GM12864 (cell line): ENCODE measurements around the gene NUP98.
"Not testable (repeated sequence)": the region's sequence is repeated elsewhere in the genome, so short reads cannot be mapped to it uniquely, and the experiment has no call there.

Experiments
- DNase-seq: peaks from one replicate; pipeline ENCODE4 v3.0.0-alpha.2; 2011; ENCODE audit warnings: low read depth
- H3K4me3 ChIP-seq: 2 replicates; pipeline ENCODE4 v1.5.1; 2011; ENCODE audit warnings: mild to moderate bottlenecking, low read depth, low read length, control low read depth
- CTCF ChIP-seq: IDR thresholded peaks from 2 replicates; pipeline ENCODE4 v1.5.1; 2011; ENCODE audit warnings: low read depth, mild to moderate bottlenecking, moderate library complexity, low read length, control low read depth, inconsistent platforms; ENCODE audit errors: missing control alignments

The NUP98 gene

GRCh38 chr11:3799873-3800272 lies 2.5 kb upstream of the NUP98 start:
- DNase-seq = no peak
- no peak for TF ChIP-seq CTCF
- no peak overlapping the region for H3K4me3 ChIP-seq

GRCh38 chr11:3799143-3799542 lies 1.8 kb upstream of the NUP98 start:
- H3K4me3 ChIP-seq = no peak overlapping the region
- TF ChIP-seq CTCF = no peak
- DNase-seq = no peak

GRCh38 chr11:3796801-3797328 lies 489 bp downstream of the NUP98 start:
- TF ChIP-seq CTCF = no peak
- no peak for DNase-seq
- H3K4me3 ChIP-seq = peak overlapping the region; percentile 93

GRCh38 chr11:3796346-3796745 lies 1.0 kb downstream of the NUP98 start:
- TF ChIP-seq CTCF = no peak
- DNase-seq = no peak
- peak overlapping the region; percentile 93 for H3K4me3 ChIP-seq

GRCh38 chr11:3796002-3796311 lies 1.4 kb downstream of the NUP98 start:
- TF ChIP-seq CTCF = no peak
- no peak for DNase-seq
- H3K4me3 ChIP-seq = peak overlapping the region; percentile 93

GRCh38 chr11:3795131-3796001 lies 2.0 kb downstream of the NUP98 start:
- peak overlapping the region; percentile 93; the same call in 1 of the 2 replicates for H3K4me3 ChIP-seq
- no peak for TF ChIP-seq CTCF
- DNase-seq = no peak

GRCh38 chr11:3794387-3794786 lies 3.0 kb downstream of the NUP98 start:
- not testable (repeated sequence) for DNase-seq, H3K4me3 ChIP-seq
